B cell (primary cell): ENCODE data around the gene NRP1. TPM values are rescaled to one million over a fixed set of nuclear protein-coding genes. Genes with fewer than 3 reads are reported as not detected.

ENCODE experiments used
- ATAC-seq: fragments of 200-7000 bp; cut with Tn5 transposase; one replicate; pipeline ENCODE4 v1.10.0; 2021; ENCODE audit warnings: low read depth, mild to moderate bottlenecking, moderate number of reproducible peaks, moderate library complexity
- CTCF ChIA-PET: fragments of 350-600 bp; sonication (Branson Sonifier 250); formaldehyde crosslinking; loops from one replicate; lab custom pipeline; 2021; ENCODE audit warnings: antibody characterized with exemption, inconsistent platforms; lab: Charles Lee
- POLR2A ChIA-PET: fragments of 350-600 bp; sonication (Branson Sonifier 250); formaldehyde crosslinking; loops from one replicate; lab custom pipeline; 2021; ENCODE audit warnings: antibody characterized with exemption; lab: Charles Lee
- DNase-seq: peaks from one replicate; pipeline ENCODE4 v3.0.0; 2013
- H2AFZ ChIP-seq: 2 replicates; pipeline ENCODE4 v1.6.1; 2012; ENCODE audit warnings: mild to moderate bottlenecking, low read depth, low read length; ENCODE audit not compliant: insufficient read depth, poor library complexity, severe bottlenecking
- H3K27ac ChIP-seq, 2 donors: 1 replicate in 1 of 2; 2 replicates in 1 of 2; pipeline ENCODE4 v1.5.1; 2012 to 2013; ENCODE audit warnings: low read length in 2 of 2, mild to moderate bottlenecking in 2 of 2, moderate library complexity in 1 of 2
- H3K27me3 ChIP-seq, 4 experiments: fragments of 200-600 bp in 1 of 4; sonication (generic) in 1 of 4; replicated peaks in 1 of 4; 1 replicate in 2 of 4; 2 replicates in 2 of 4; pipeline versions ENCODE4 v1.6.1 to v1.7.0; 2013 to 2016; ENCODE audit warnings: low read length in 3 of 4, mild to moderate bottlenecking in 2 of 4, mixed read lengths in 1 of 4, moderate library complexity in 1 of 4; ENCODE audit not compliant: insufficient read depth in 4 of 4, control insufficient read depth in 3 of 4; ENCODE audit errors: control extremely low read depth in 1 of 4
- H3K36me3 ChIP-seq, 2 experiments: replicated peaks in 1 of 2; 1 replicate in 1 of 2; 2 replicates in 1 of 2; pipeline versions ENCODE4 v1.6.1 to v1.7.1; 2013; ENCODE audit warnings: low read length in 1 of 2; ENCODE audit not compliant: insufficient read depth in 2 of 2, control insufficient read depth in 1 of 2; ENCODE audit errors: control extremely low read depth in 1 of 2, extremely low read depth in 1 of 2
- H3K4me1 ChIP-seq, 2 donors: fragments of 200-600 bp in 1 of 2; sonication (generic) in 1 of 2; 1 replicate in 1 of 2; 2 replicates in 1 of 2; pipeline versions ENCODE4 v1.5.1 to v1.6.1; 2013 to 2017; ENCODE audit warnings: low read length in 2 of 2; ENCODE audit not compliant: control insufficient read depth in 2 of 2, insufficient read depth in 2 of 2
- H3K4me2 ChIP-seq: replicated peaks from 2 replicates; pipeline ENCODE3; 2012; ENCODE audit warnings: mild to moderate bottlenecking, low read depth, low read length; ENCODE audit not compliant: poor library complexity, severe bottlenecking
- H3K4me3 ChIP-seq, 5 experiments: fragments of 200-600 bp in 1 of 5; sonication (generic) in 1 of 5; 1 replicate in 3 of 5; 2 replicates in 2 of 5; pipeline versions ENCODE4 v1.5.1 to v1.7.0; 2011 to 2016; ENCODE audit warnings: low read length in 4 of 5, mild to moderate bottlenecking in 4 of 5, low read depth in 2 of 5, control low read depth in 1 of 5, moderate library complexity in 1 of 5; ENCODE audit not compliant: insufficient read depth in 1 of 5; ENCODE audit errors: control extremely low read depth in 1 of 5, extremely low read depth in 1 of 5
- H3K79me2 ChIP-seq: fragments of 200-600 bp; sonication (generic); one replicate; pipeline ENCODE4 v1.6.0; 2016; ENCODE audit warnings: low read length; ENCODE audit not compliant: control insufficient read depth, insufficient read depth
- H3K9ac ChIP-seq: fragments of 200-600 bp; sonication (generic); 2 replicates; pipeline ENCODE4 v1.6.1; 2017; ENCODE audit warnings: mild to moderate bottlenecking, low read length, moderate library complexity
- H3K9me3 ChIP-seq, 3 donors: one replicate each; pipeline versions ENCODE4 v1.6.1 to v1.7.1; 2013; ENCODE audit warnings: low read length in 2 of 3; ENCODE audit not compliant: control insufficient read depth in 2 of 3, insufficient read depth in 1 of 3; ENCODE audit errors: control extremely low read depth in 1 of 3
- H4K20me1 ChIP-seq: 2 replicates; pipeline ENCODE4 v1.6.0; 2012; ENCODE audit warnings: mild to moderate bottlenecking, low read length; ENCODE audit not compliant: insufficient read depth, control insufficient read depth, poor library complexity, severe bottlenecking
- H3K27ac Mint-ChIP-seq: one replicate; pipeline ENCODE4 v1.8.0; 2021; ENCODE audit warnings: mixed read lengths
- H3K27me3 Mint-ChIP-seq: one replicate; pipeline ENCODE4 v1.8.0; 2021; ENCODE audit warnings: mixed read lengths
- H3K4me1 Mint-ChIP-seq: one replicate; pipeline ENCODE4 v1.8.0; 2021; ENCODE audit warnings: mixed read lengths
- H3K4me3 Mint-ChIP-seq: one replicate; pipeline ENCODE4 v1.8.0; 2021; ENCODE audit warnings: mixed read lengths
- H3K9me3 Mint-ChIP-seq: one replicate; pipeline ENCODE4 v1.8.0; 2022; ENCODE audit warnings: mixed read lengths; ENCODE audit not compliant: insufficient read depth
- EZH2 ChIP-seq: IDR thresholded peaks from 2 replicates; pipeline ENCODE4 v1.6.1; 2012; ENCODE audit warnings: borderline replicate concordance, low read depth, mild to moderate bottlenecking, moderate library complexity, low read length; ENCODE audit not compliant: insufficient read depth, poor library complexity, severe bottlenecking
- WGBS: methylation state at CpG from one replicate; pipeline ENCODE4 v1.1.5; 2013; ENCODE audit warnings: missing lambda C conversion rate; ENCODE audit not compliant: insufficient coverage; 5-methylcytosine and 5-hydroxymethylcytosine counted together
- intact Hi-C: fragments of 100-400 bp; cut with micrococcal nuclease; formaldehyde crosslinking; loops from one replicate; pipeline ENCODE4 v1.10.0; 2022
- polyA plus RNA-seq: library from polyadenylated mRNA; depleted of rRNA; stranded (reverse); fragments of >200 nt; gene quantifications from 2 replicates; pipeline ENCODE4 v1.2.3, GENCODE V29; 2012
- total RNA-seq, 2 donors: library from RNA; stranded (reverse); fragments of 120-200 nt in 1 of 2; gene quantifications; 1 replicate in 1 of 2; 2 replicates in 1 of 2; pipeline versions ENCODE4 v1.2.3 to v1.2.4, GENCODE V29; 2013 to 2022
- TF ChIP-seq, protein P1 (sequence below): fragments of 200-600 bp; IDR thresholded peaks from one replicate; pipeline ENCODE4 v1.8.0; 2022; ENCODE audit warnings: antibody characterized with exemption, mild to moderate bottlenecking

The NRP1 gene
- total and polyA plus RNA-seq, 2 donors (not counting 1 experiment from before 2014, with no cell fraction given), result 0.34 TPM; not detected in 1

DNA sequence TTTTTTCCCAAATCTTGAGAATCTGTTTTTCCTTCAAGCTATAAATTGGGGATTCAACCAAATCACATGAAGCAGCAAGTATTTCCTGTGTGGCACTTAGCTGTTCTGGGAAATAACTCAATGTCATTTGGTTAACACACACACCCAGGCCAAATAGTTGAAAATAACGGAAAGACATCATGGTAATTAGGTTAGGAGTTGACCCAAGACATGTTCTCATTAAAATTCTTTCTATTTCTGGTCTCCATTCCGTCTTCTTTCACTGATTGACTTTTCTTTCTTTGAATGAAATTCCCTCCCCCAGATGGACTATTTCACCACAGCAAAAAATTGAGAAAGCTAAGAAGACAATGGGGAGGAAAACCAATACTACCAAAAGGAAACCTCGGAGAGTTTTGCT lies 30.5 kb downstream of the NRP1 start:
- Mint-ChIP-seq H3K4me3 (no peak overlapping the region), H3K27ac (no peak overlapping the region), H3K27me3 (no peaks in the 10 kb centered on the region), H3K9me3 (no peaks in the 10 kb centered on the region), H3K4me1 (no peaks in the 10 kb centered on the region)
- Histone ChIP-seq H3K9ac (no peak overlapping the region), H3K9me3 (no peaks in the 10 kb centered on the region), H3K36me3 (no peaks in the 10 kb centered on the region), H3K4me2 (no peak overlapping the region), H4K20me1 (no peaks in the 10 kb centered on the region), H3K79me2 (no peaks in the 10 kb centered on the region), H3K4me1 (no peaks in the 10 kb centered on the region), H3K27me3 (no peaks in the 10 kb centered on the region), H3K27ac (no peak overlapping the region), H3K4me3 (no peak overlapping the region), H2AFZ (no peak overlapping the region)
- DNase-seq (no peak), ATAC-seq (no peak)
- 70% methylated on average over 2 of the region's 3 CpGs for WGBS
- TF ChIP-seq, protein P1, sequence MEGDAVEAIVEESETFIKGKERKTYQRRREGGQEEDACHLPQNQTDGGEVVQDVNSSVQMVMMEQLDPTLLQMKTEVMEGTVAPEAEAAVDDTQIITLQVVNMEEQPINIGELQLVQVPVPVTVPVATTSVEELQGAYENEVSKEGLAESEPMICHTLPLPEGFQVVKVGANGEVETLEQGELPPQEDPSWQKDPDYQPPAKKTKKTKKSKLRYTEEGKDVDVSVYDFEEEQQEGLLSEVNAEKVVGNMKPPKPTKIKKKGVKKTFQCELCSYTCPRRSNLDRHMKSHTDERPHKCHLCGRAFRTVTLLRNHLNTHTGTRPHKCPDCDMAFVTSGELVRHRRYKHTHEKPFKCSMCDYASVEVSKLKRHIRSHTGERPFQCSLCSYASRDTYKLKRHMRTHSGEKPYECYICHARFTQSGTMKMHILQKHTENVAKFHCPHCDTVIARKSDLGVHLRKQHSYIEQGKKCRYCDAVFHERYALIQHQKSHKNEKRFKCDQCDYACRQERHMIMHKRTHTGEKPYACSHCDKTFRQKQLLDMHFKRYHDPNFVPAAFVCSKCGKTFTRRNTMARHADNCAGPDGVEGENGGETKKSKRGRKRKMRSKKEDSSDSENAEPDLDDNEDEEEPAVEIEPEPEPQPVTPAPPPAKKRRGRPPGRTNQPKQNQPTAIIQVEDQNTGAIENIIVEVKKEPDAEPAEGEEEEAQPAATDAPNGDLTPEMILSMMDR, result no peak
- TF ChIP-seq EZH2, result no peak
- ChIA-PET POLR2A (no interaction called here), CTCF (no interaction called here)
- intact Hi-C loops, result no loop called here

DNA sequence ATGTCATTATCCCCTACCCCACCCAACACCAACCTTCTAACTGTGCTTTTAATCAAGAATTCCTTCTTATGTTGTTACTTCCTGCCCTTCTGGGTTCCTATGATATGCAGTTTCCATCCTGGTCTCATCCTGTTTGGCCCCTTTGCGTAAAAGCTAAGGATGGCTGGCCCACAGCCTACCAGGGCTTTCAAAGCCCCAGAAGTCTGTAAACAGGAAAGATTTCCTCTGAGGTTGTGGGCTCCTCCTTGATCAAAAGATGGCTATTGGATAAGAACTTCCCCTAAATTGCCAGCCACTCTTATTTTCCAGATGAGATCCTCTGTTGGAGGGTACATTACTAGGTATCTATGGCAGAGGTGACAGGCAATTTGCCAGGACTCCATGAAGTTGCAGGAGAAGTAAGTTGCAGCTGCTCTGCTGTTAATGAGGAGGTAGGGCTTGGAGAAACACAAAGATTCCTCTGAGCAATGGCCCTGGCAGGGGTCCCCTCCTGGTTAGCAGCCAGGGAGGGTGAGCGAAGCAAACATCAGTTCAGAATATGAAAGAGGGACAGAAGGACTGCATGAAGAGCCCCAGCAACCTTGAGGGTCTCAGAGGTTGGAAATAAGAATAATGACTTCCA lies 32.1 kb downstream of the NRP1 start:
- H3K27me3 Mint-ChIP-seq, result no peaks in the 10 kb centered on the region
- WGBS, result 75% methylated on average over 1 of the region's 2 CpGs
- H3K4me1 Mint-ChIP-seq, result no peaks in the 10 kb centered on the region
- Histone ChIP-seq H3K4me3 (no peak overlapping the region), H3K27ac (no peak overlapping the region), H3K9me3 (no peaks in the 10 kb centered on the region), H3K79me2 (no peaks in the 10 kb centered on the region), H3K4me1 (no peaks in the 10 kb centered on the region), H3K4me2 (no peak overlapping the region), H2AFZ (no peak overlapping the region), H3K27me3 (no peaks in the 10 kb centered on the region), H4K20me1 (no peaks in the 10 kb centered on the region), H3K9ac (no peak overlapping the region), H3K36me3 (no peaks in the 10 kb centered on the region)
- no peak for DNase-seq
- POLR2A ChIA-PET, result no interaction called here
- H3K9me3 Mint-ChIP-seq, result no peaks in the 10 kb centered on the region
- H3K4me3 Mint-ChIP-seq, result no peak overlapping the region
- no peak overlapping the region for H3K27ac Mint-ChIP-seq
- CTCF ChIA-PET, result no interaction called here
- intact Hi-C loops, result no loop called here
- TF ChIP-seq, protein P1, result no peak
- no peak for TF ChIP-seq EZH2
- ATAC-seq, result no peak
